NCI-H345 treated with DMSO at 0.1 percent for 48 hours (cell line): ENCODE measurements around the gene CUTA.
"Not testable (repeated sequence)": the region's sequence is repeated elsewhere in the genome, so short reads cannot be mapped to it uniquely, and the experiment has no call there.

Source experiments
- DNase-seq: peaks from one replicate; lab custom pipeline; 2025; ENCODE audit not compliant: unreplicated experiment; lab: John Stamatoyannopoulos, UW

The CUTA gene

GRCh38 chr6:33407132-33407718, 10.7 kb downstream of the CUTA start:
- DNase-seq: no peak

GRCh38 chr6:33406126-33406525, 11.8 kb downstream of the CUTA start:
- no peak for DNase-seq

GRCh38 chr6:33405386-33405940, 12.4 kb downstream of the CUTA start:
- no peak for DNase-seq

GRCh38 chr6:33404884-33405283, 13.0 kb downstream of the CUTA start:
- no peak for DNase-seq

GRCh38 chr6:33399881-33400280, 18.0 kb downstream of the CUTA start:
- not testable (repeated sequence) for DNase-seq

GRCh38 chr6:33398601-33399000, 19.3 kb downstream of the CUTA start:
- DNase-seq: not testable (repeated sequence)

GRCh38 chr6:33397541-33397940, 20.4 kb downstream of the CUTA start:
- DNase-seq: no peak

GRCh38 chr6:33392979-33393378, 24.9 kb downstream of the CUTA start:
- DNase-seq: no peak

GRCh38 chr6:33392595-33392948, 25.3 kb downstream of the CUTA start:
- DNase-seq: no peak

- DNase-seq: no peak
Observed at GRCh38 chr6:33391922-33392594, 25.8 kb downstream of the CUTA start.

- peak; percentile 100 for DNase-seq
Observed at GRCh38 chr6:33391278-33391921, 26.5 kb downstream of the CUTA start, which contains the start of gene KIFC1. Gene KIFC1 (plus strand): TSS chr6:33391823. CDS start chr6:33391986, 163 bp downstream.

GRCh38 chr6:33390767-33391277, 27.1 kb downstream of the CUTA start:
- no peak for DNase-seq

GRCh38 chr6:33390173-33390572, 27.7 kb downstream of the CUTA start:
- DNase-seq: no peak

- no peak for DNase-seq
Observed at GRCh38 chr6:33384581-33385020, 33.3 kb downstream of the CUTA start.

- no peak for DNase-seq
Observed at GRCh38 chr6:33383427-33384185, 34.3 kb downstream of the CUTA start.

GRCh38 chr6:33380272-33380981, 37.5 kb downstream of the CUTA start:
- DNase-seq: no peak

- not testable (repeated sequence) for DNase-seq
Observed at GRCh38 chr6:33379184-33379583, 38.7 kb downstream of the CUTA start.

- DNase-seq: no peak
Observed at GRCh38 chr6:33377171-33377570, 40.7 kb downstream of the CUTA start.

GRCh38 chr6:33375143-33375671, 42.7 kb downstream of the CUTA start:
- no peak for DNase-seq
